Mammary epithelial cell (primary cell): ENCODE measurements around the gene WFDC1.

Source experiments
- CTCF ChIP-seq, 2 donors: IDR thresholded peaks in 1 of 2; conservative IDR thresholded peaks in 1 of 2; 2 replicates each; pipeline ENCODE4 v1.5.1; 2011 to 2012; ENCODE audit warnings: inconsistent platforms in 2 of 2, low read length in 2 of 2, mild to moderate bottlenecking in 2 of 2, control low read depth in 1 of 2, low read depth in 1 of 2; ENCODE audit not compliant: insufficient read depth in 1 of 2; ENCODE audit errors: extremely low read depth in 1 of 2
- EZH2 ChIP-seq: IDR thresholded peaks from 2 replicates; pipeline ENCODE4 v1.6.1; 2012; ENCODE audit warnings: low read length, inconsistent platforms, borderline replicate concordance

GRCh38 chr16:84360170-84360569 is 65.5 kb downstream of the WFDC1 start:
- TF ChIP-seq CTCF (conservative IDR thresholded peaks at IDR 0.05 in 1 of 2, IDR thresholded peaks at IDR 0.05 in 1 of 2; ENCODE audit: extremely low read depth in 1 of 2, insufficient read depth in 1 of 2, low read depth in 1 of 2, low read length in 2 of 2) (no peak), EZH2 (no peak)
